ENCODE measurements around the gene AKAP13. TPM values are rescaled to one million over a fixed set of nuclear protein-coding genes. Genes with fewer than 3 reads are reported as not detected.

AKAP13 gene
- total RNA-seq, 2 experiments from 2014 or later: 282 to 304 TPM

- no peaks in the 10 kb centered on the region for H3K27me3 Mint-ChIP-seq
- intact Hi-C loops (cut with DNase I, micrococcal nuclease): no loop called here
Observed at GRCh38 chr15:85354461-85354860, 25.9 kb upstream of the AKAP13 start.

GRCh38 chr15:85354948-85355347 is 25.5 kb upstream of the AKAP13 start:
- Mint-ChIP-seq H3K9me3 (no peaks in the 10 kb centered on the region), H3K36me3 (ENCODE audit: low read depth) (no peaks in the 10 kb centered on the region), H3K4me1 (ENCODE audit: low read depth) (no peaks in the 10 kb centered on the region), H3K27ac (no peak overlapping the region), H3K4me3 (no peak overlapping the region), H3K27me3 (no peaks in the 10 kb centered on the region)
- ATAC-seq (ENCODE audit: poor library complexity) (no peak), DNase-seq (no peak)
- H3K27ac ChIP-seq (ENCODE audit: low read depth in 1 of 2, low read length in 2 of 2): no peak overlapping the region
- H3K36me3 ChIP-seq (ENCODE audit: insufficient read depth, low read length): no peaks in the 10 kb centered on the region
- TF ChIP-seq CTCF (IDR thresholded peaks at IDR 0.05): no peak
- H3K9me3 ChIP-seq (ENCODE audit: control insufficient read depth in 1 of 2, insufficient read depth in 1 of 2, low read length in 2 of 2): no peaks in the 10 kb centered on the region
- intact Hi-C loops (cut with DNase I, micrococcal nuclease): no loop called here
- ChIA-PET CTCF (no interaction called here), POLR2A (interaction anchor here (0.8 kb wide), 1 partner anchor 16 kb away, joined by 3 read pairs; no protein-coding TSS in a partner anchor)
- H3K4me3 ChIP-seq (ENCODE audit: low read length): no peak overlapping the region
- H3K4me1 ChIP-seq (ENCODE audit: insufficient read depth, low read length): peaks cover 7% of the 10 kb centered on the region
- no peaks in the 10 kb centered on the region for H3K27me3 ChIP-seq (ENCODE audit: control insufficient read depth in 1 of 2, insufficient read depth in 2 of 2, low read length in 2 of 2)

More at GRCh38 chr15:85354461-85354860, 25.9 kb upstream of the AKAP13 start:
- no peak for ATAC-seq (ENCODE audit: poor library complexity)
- H3K36me3 Mint-ChIP-seq (ENCODE audit: low read depth): no peaks in the 10 kb centered on the region
- H3K4me1 ChIP-seq (ENCODE audit: insufficient read depth, low read length): peaks cover 7% of the 10 kb centered on the region
- no peak for TF ChIP-seq CTCF (IDR thresholded peaks at IDR 0.05)
- no peaks in the 10 kb centered on the region for H3K9me3 Mint-ChIP-seq
- no peak overlapping the region for H3K27ac Mint-ChIP-seq
- no peaks in the 10 kb centered on the region for H3K4me1 Mint-ChIP-seq (ENCODE audit: low read depth)
- H3K4me3 Mint-ChIP-seq: no peak overlapping the region
- ChIA-PET CTCF (no interaction called here), POLR2A (interaction anchor here (0.8 kb wide), 1 partner anchor 15 kb away, joined by 3 read pairs; no protein-coding TSS in a partner anchor)
- H3K36me3 ChIP-seq (ENCODE audit: insufficient read depth, low read length): no peaks in the 10 kb centered on the region
- no peak overlapping the region for H3K27ac ChIP-seq (ENCODE audit: low read depth in 1 of 2, low read length in 2 of 2)
- no peaks in the 10 kb centered on the region for H3K9me3 ChIP-seq (ENCODE audit: control insufficient read depth in 1 of 2, insufficient read depth in 1 of 2, low read length in 2 of 2)
- H3K27me3 ChIP-seq (ENCODE audit: control insufficient read depth in 1 of 2, insufficient read depth in 2 of 2, low read length in 2 of 2): no peaks in the 10 kb centered on the region
- no peak overlapping the region for H3K4me3 ChIP-seq (ENCODE audit: low read length)
- DNase-seq: no peak

GRCh38 chr15:85356276-85356675 is 24.1 kb upstream of the AKAP13 start:
- peaks cover 7% of the 10 kb centered on the region for H3K4me1 ChIP-seq (ENCODE audit: insufficient read depth, low read length)
- Mint-ChIP-seq H3K27ac (no peak overlapping the region), H3K36me3 (ENCODE audit: low read depth) (no peaks in the 10 kb centered on the region), H3K9me3 (no peaks in the 10 kb centered on the region), H3K4me3 (no peak overlapping the region), H3K4me1 (ENCODE audit: low read depth) (no peaks in the 10 kb centered on the region), H3K27me3 (no peaks in the 10 kb centered on the region)
- intact Hi-C loops (cut with DNase I, micrococcal nuclease): no loop called here
- H3K27me3 ChIP-seq (ENCODE audit: control insufficient read depth in 1 of 2, insufficient read depth in 2 of 2, low read length in 2 of 2): no peaks in the 10 kb centered on the region
- DNase-seq: no peak
- CTCF ChIA-PET: interaction anchor here (0.9 to 1.3 kb wide), 2 partner anchors 13 to 68 kb away, joined by 3 read pairs; no protein-coding TSS in a partner anchor
- POLR2A ChIA-PET: no interaction called here
- no peak overlapping the region for H3K27ac ChIP-seq (ENCODE audit: low read depth in 1 of 2, low read length in 2 of 2)
- no peak for ATAC-seq (ENCODE audit: poor library complexity)
- no peaks in the 10 kb centered on the region for H3K36me3 ChIP-seq (ENCODE audit: insufficient read depth, low read length)
- TF ChIP-seq CTCF (IDR thresholded peaks at IDR 0.05): no peak
- H3K9me3 ChIP-seq (ENCODE audit: control insufficient read depth in 1 of 2, insufficient read depth in 1 of 2, low read length in 2 of 2): no peaks in the 10 kb centered on the region
- H3K4me3 ChIP-seq (ENCODE audit: low read length): no peak overlapping the region
